ENCODE data around the gene UBA52. TPM values are rescaled to one million over a fixed set of nuclear protein-coding genes. Genes with fewer than 3 reads are reported as not detected.

The UBA52 gene
- polyA plus RNA-seq, 3 donors: 832 to 3,024 (median 896) TPM

DNA sequence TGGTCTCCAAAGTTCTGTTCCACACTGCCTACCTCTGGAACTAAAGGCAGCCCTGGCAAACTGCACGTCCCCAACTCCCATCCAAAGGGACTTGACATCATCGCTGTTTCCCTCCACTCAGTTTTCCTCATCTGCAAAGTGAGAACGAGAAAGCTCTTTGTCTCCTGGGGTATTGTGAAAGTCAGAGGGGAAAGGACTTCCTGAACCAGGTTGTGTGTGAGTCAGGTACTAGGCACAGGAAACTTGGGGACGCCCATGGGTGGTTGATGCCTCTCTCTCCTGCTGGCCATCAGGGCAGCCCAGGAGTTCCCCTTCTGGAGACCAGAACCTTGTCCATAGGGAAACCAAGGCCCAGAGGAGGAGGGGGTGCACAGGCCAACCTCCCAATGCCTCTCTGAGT, 30.2 kb downstream of the UBA52 start:
- H3K27ac Mint-ChIP-seq: no peak overlapping the region
- 20% methylated on average over 1 of the region's 4 CpGs for WGBS (ENCODE audit: insufficient coverage)
- peaks cover 0 to 18% of the 10 kb centered on the region in 2 donors for H3K9me3 ChIP-seq (replicated peaks in 1 of 2; ENCODE audit: control insufficient read depth in 1 of 2, insufficient read depth in 1 of 2, low read length in 2 of 2)
- no peak overlapping the region for H3K9ac ChIP-seq (ENCODE audit: insufficient read depth, low read length, poor library complexity, severe bottlenecking)
- DNase-seq: peak in 1 of 3 donors; percentile 33
- peaks cover 0 to 6% of the 10 kb centered on the region in 2 donors for H3K36me3 Mint-ChIP-seq
- H4K20me1 ChIP-seq (ENCODE audit: insufficient read depth, low read length): no peaks in the 10 kb centered on the region
- H3K36me3 ChIP-seq (replicated peaks in 1 of 2; ENCODE audit: control insufficient read depth in 1 of 2, insufficient read depth in 2 of 2, low read length in 2 of 2): no peaks in the 10 kb centered on the region
- no peak overlapping the region for H3K4me2 ChIP-seq (replicated peaks; ENCODE audit: extremely low read depth, low read length, poor library complexity, severe bottlenecking)
- peaks cover 33 to 63% of the 10 kb centered on the region in 2 donors for H3K27me3 ChIP-seq (ENCODE audit: control insufficient read depth in 2 of 2, insufficient read depth in 2 of 2, low read length in 2 of 2)
- intact Hi-C loops (cut with micrococcal nuclease): no loop called here
- no peak overlapping the region for H3K4me3 ChIP-seq (replicated peaks in 1 of 3; ENCODE audit: low read depth in 2 of 3, low read length in 3 of 3)
- peaks cover 60 to 86% (median 67%) of the 10 kb centered on the region in 3 donors for H3K27me3 Mint-ChIP-seq (ENCODE audit: low read depth in 3 of 3)
- peaks cover 3% of the 10 kb centered on the region for H3K4me1 Mint-ChIP-seq
- H3K4me3 Mint-ChIP-seq: peak overlapping the region in 1 of 2 donors; percentile 53
- H3K9me3 Mint-ChIP-seq: peaks cover 0 to 16% (median 3%) of the 10 kb centered on the region in 7 donors
- no peaks in the 10 kb centered on the region for H3K79me2 ChIP-seq (ENCODE audit: insufficient read depth, low read length)
- peaks cover 4% of the 10 kb centered on the region in 2 donors for H3K4me1 ChIP-seq (ENCODE audit: control insufficient read depth in 1 of 2, insufficient read depth in 2 of 2, low read length in 2 of 2)
- H3K27ac ChIP-seq (ENCODE audit: low read depth in 1 of 2, low read length in 2 of 2): no peak overlapping the region
- TF ChIP-seq, protein P1, sequence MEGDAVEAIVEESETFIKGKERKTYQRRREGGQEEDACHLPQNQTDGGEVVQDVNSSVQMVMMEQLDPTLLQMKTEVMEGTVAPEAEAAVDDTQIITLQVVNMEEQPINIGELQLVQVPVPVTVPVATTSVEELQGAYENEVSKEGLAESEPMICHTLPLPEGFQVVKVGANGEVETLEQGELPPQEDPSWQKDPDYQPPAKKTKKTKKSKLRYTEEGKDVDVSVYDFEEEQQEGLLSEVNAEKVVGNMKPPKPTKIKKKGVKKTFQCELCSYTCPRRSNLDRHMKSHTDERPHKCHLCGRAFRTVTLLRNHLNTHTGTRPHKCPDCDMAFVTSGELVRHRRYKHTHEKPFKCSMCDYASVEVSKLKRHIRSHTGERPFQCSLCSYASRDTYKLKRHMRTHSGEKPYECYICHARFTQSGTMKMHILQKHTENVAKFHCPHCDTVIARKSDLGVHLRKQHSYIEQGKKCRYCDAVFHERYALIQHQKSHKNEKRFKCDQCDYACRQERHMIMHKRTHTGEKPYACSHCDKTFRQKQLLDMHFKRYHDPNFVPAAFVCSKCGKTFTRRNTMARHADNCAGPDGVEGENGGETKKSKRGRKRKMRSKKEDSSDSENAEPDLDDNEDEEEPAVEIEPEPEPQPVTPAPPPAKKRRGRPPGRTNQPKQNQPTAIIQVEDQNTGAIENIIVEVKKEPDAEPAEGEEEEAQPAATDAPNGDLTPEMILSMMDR (IDR thresholded peaks at IDR 0.05): no peak
- H2AFZ ChIP-seq (ENCODE audit: insufficient read depth, low read depth, low read length, poor library complexity, severe bottlenecking): no peak overlapping the region

- H3K4me3 Mint-ChIP-seq: peak overlapping the region in 1 of 2 donors; percentile 81
- Histone ChIP-seq H3K9ac (ENCODE audit: insufficient read depth, low read length, poor library complexity, severe bottlenecking) (no peak overlapping the region), H3K79me2 (ENCODE audit: insufficient read depth, low read length) (no peaks in the 10 kb centered on the region), H3K4me2 (replicated peaks; ENCODE audit: extremely low read depth, low read length, poor library complexity, severe bottlenecking) (no peak overlapping the region), H3K36me3 (replicated peaks in 1 of 2; ENCODE audit: control insufficient read depth in 1 of 2, insufficient read depth in 2 of 2, low read length in 2 of 2) (no peaks in the 10 kb centered on the region), H3K27ac (ENCODE audit: low read depth in 1 of 2, low read length in 2 of 2) (no peak overlapping the region), H3K4me3 (replicated peaks in 1 of 3; ENCODE audit: low read depth in 2 of 3, low read length in 3 of 3) (no peak overlapping the region), H4K20me1 (ENCODE audit: insufficient read depth, low read length) (no peaks in the 10 kb centered on the region), H3K27me3 (ENCODE audit: control insufficient read depth in 2 of 2, insufficient read depth in 2 of 2, low read length in 2 of 2) (peaks cover 47 to 68% of the 10 kb centered on the region in 2 donors), H3K4me1 (ENCODE audit: control insufficient read depth in 1 of 2, insufficient read depth in 2 of 2, low read length in 2 of 2) (no peaks in the 10 kb centered on the region), H3K9me3 (replicated peaks in 1 of 2; ENCODE audit: control insufficient read depth in 1 of 2, insufficient read depth in 1 of 2, low read length in 2 of 2) (peaks cover 0 to 24% of the 10 kb centered on the region in 2 donors), H2AFZ (ENCODE audit: insufficient read depth, low read depth, low read length, poor library complexity, severe bottlenecking) (no peak overlapping the region)
- intact Hi-C loops (cut with micrococcal nuclease): no loop called here
- TF ChIP-seq, protein P1 (IDR thresholded peaks at IDR 0.05): peak; percentile 38
- WGBS (ENCODE audit: insufficient coverage): 6% methylated on average over 28 of the region's 32 CpGs
- H3K27ac Mint-ChIP-seq: no peak overlapping the region
- DNase-seq: peak; percentile 8 to 32 (median 20)
- H3K9me3 Mint-ChIP-seq: peaks cover 0 to 25% (median 7%) of the 10 kb centered on the region in 7 donors
- peaks cover 0 to 6% of the 10 kb centered on the region in 2 donors for H3K36me3 Mint-ChIP-seq
- H3K4me1 Mint-ChIP-seq: peaks cover 2% of the 10 kb centered on the region
- H3K27me3 Mint-ChIP-seq (ENCODE audit: low read depth in 3 of 3): peaks cover 71 to 91% (median 77%) of the 10 kb centered on the region in 3 donors
Measured at GRCh38 chr19:18603255-18603957, 31.7 kb downstream of the UBA52 start.

Data from CD14-positive monocyte (primary cell).